ENCODE results near the gene MARCHF4. TPM values are rescaled to one million over a fixed set of nuclear protein-coding genes. Genes with fewer than 3 reads are reported as not detected.

Gene MARCHF4
- total RNA-seq, 1 experiment from 2014 or later: not detected

- TF ChIP-seq, protein P1, sequence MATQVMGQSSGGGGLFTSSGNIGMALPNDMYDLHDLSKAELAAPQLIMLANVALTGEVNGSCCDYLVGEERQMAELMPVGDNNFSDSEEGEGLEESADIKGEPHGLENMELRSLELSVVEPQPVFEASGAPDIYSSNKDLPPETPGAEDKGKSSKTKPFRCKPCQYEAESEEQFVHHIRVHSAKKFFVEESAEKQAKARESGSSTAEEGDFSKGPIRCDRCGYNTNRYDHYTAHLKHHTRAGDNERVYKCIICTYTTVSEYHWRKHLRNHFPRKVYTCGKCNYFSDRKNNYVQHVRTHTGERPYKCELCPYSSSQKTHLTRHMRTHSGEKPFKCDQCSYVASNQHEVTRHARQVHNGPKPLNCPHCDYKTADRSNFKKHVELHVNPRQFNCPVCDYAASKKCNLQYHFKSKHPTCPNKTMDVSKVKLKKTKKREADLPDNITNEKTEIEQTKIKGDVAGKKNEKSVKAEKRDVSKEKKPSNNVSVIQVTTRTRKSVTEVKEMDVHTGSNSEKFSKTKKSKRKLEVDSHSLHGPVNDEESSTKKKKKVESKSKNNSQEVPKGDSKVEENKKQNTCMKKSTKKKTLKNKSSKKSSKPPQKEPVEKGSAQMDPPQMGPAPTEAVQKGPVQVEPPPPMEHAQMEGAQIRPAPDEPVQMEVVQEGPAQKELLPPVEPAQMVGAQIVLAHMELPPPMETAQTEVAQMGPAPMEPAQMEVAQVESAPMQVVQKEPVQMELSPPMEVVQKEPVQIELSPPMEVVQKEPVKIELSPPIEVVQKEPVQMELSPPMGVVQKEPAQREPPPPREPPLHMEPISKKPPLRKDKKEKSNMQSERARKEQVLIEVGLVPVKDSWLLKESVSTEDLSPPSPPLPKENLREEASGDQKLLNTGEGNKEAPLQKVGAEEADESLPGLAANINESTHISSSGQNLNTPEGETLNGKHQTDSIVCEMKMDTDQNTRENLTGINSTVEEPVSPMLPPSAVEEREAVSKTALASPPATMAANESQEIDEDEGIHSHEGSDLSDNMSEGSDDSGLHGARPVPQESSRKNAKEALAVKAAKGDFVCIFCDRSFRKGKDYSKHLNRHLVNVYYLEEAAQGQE (IDR thresholded peaks at IDR 0.05; ENCODE audit: low read depth): no peak
- TF ChIP-seq ELF1 (IDR thresholded peaks at IDR 0.05; ENCODE audit: borderline replicate concordance, low read depth): no peak
- TF ChIP-seq EZH2phosphoT487 (IDR thresholded peaks at IDR 0.05; ENCODE audit: borderline replicate concordance): no peak
- no peak for TF ChIP-seq CTCF (IDR thresholded peaks at IDR 0.05 in 2 of 3, conservative IDR thresholded peaks at IDR 0.05 in 1 of 3; ENCODE audit: borderline replicate concordance in 1 of 3, insufficient read depth in 1 of 3, low read depth in 2 of 3, low read length in 2 of 3)
- TF ChIP-seq TCF7L2 (IDR thresholded peaks at IDR 0.05; ENCODE audit: borderline replicate concordance, extremely low read depth, insufficient read depth, insufficient read length): no peak
- no peak for TF ChIP-seq ZBTB33 (IDR thresholded peaks at IDR 0.05; ENCODE audit: extremely low read depth, insufficient replicate concordance, low read length)
- TF ChIP-seq CEBPB (IDR thresholded peaks at IDR 0.05; ENCODE audit: low read depth): no peak
- TF ChIP-seq SRF (IDR thresholded peaks at IDR 0.05; ENCODE audit: low read depth): no peak
- no peak for TF ChIP-seq JUND (IDR thresholded peaks at IDR 0.05)
- no peak for TF ChIP-seq ZFX (IDR thresholded peaks at IDR 0.05)
- no peak for TF ChIP-seq CBX3 (IDR thresholded peaks at IDR 0.05; ENCODE audit: low read depth)
- TF ChIP-seq, protein P2, sequence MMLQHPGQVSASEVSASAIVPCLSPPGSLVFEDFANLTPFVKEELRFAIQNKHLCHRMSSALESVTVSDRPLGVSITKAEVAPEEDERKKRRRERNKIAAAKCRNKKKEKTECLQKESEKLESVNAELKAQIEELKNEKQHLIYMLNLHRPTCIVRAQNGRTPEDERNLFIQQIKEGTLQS (IDR thresholded peaks at IDR 0.05): no peak
- TF ChIP-seq YY1 (IDR thresholded peaks at IDR 0.05; ENCODE audit: extremely low read depth, insufficient replicate concordance, low read depth, low read length): no peak
- no peak for TF ChIP-seq POLR2A (IDR thresholded peaks at IDR 0.05; ENCODE audit: borderline replicate concordance, extremely low read depth, insufficient read depth, insufficient read length)
- CTCF ChIA-PET: no interaction called here
- POLR2A ChIA-PET: no interaction called here
- ATAC-seq: no peak
- Histone ChIP-seq H3K36me3 (ENCODE audit: control insufficient read depth in 1 of 2, insufficient read depth in 2 of 2, low read length in 2 of 2) (no peaks in the 10 kb centered on the region), H2AFZ (ENCODE audit: low read depth, low read length, poor library complexity, severe bottlenecking) (no peak overlapping the region), H3K9me2 (ENCODE audit: insufficient read depth) (no peaks in the 10 kb centered on the region), H3K4me2 (ENCODE audit: low read length) (no peak overlapping the region), H3K9me3 (ENCODE audit: control insufficient read depth in 1 of 2, insufficient read depth in 1 of 2, low read depth in 1 of 2, low read length in 2 of 2) (no peaks in the 10 kb centered on the region), H3K9ac (ENCODE audit: low read length) (no peak overlapping the region), H3K4me3 (replicated peaks in 1 of 2; ENCODE audit: low read depth in 1 of 2, low read length in 2 of 2) (no peak overlapping the region), H3K4me1 (ENCODE audit: control insufficient read depth in 1 of 2, insufficient read depth in 2 of 2, low read length in 2 of 2) (no peaks in the 10 kb centered on the region), H3K27ac (ENCODE audit: low read depth, low read length) (no peak overlapping the region), H3K79me2 (ENCODE audit: insufficient read depth, low read length) (no peaks in the 10 kb centered on the region), H4K20me1 (ENCODE audit: insufficient read depth) (no peaks in the 10 kb centered on the region), H3K27me3 (ENCODE audit: insufficient read depth, low read length) (peaks cover 20% of the 10 kb centered on the region)
- RAD21 ChIA-PET (ENCODE audit: low non-redundant PET in 1 of 2, low total read pairs in 2 of 2, uncharacterized antibody in 2 of 2, unreplicated experiment in 2 of 2): no interaction called here
- no TSS peak for BruUV-seq (replicated peaks)
- DNase-seq (ENCODE audit: low read depth, low spot score): no peak
- intact Hi-C loops (cut with micrococcal nuclease): loop anchor here (5.0 kb wide), 1 partner anchor 290 kb away; no protein-coding TSS in a partner anchor
These were observed 30.5 kb upstream of the MARCHF4 start for GRCh38 chr2:216402751-216403150.

Measured in HCT116 (cell line).